ENCODE results near the gene SSPN.

DNA sequence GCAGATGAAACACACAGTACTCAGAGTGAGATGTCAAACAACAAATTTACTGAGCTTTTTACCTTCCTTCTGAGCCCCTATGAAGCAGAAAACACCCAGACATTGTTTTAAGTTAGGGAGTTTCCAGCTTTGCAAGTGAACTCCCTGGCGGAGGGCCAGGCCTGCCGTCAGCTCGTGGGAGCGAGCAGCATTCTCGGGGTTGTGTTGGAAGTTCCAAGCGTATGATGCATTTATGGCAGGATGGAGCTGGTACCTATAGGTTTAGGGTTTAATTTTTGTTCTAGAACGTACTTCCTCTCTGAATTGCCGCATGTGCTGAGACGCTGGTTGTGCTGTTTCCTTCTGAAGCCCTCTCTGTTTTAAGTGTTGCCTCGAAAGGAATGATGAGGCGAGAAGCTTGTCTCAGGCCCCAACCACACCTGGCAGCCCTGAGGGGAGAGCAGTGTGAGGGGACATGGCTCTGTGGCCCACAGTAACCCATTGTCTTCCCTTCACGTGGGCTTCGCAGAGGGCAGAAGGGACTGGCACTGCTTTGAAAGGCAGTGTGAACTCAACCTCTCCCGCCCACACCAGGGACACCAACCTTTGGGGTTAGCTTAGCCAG lies 76.6 kb downstream of the SSPN start:
- TF ChIP-seq, protein P1, sequence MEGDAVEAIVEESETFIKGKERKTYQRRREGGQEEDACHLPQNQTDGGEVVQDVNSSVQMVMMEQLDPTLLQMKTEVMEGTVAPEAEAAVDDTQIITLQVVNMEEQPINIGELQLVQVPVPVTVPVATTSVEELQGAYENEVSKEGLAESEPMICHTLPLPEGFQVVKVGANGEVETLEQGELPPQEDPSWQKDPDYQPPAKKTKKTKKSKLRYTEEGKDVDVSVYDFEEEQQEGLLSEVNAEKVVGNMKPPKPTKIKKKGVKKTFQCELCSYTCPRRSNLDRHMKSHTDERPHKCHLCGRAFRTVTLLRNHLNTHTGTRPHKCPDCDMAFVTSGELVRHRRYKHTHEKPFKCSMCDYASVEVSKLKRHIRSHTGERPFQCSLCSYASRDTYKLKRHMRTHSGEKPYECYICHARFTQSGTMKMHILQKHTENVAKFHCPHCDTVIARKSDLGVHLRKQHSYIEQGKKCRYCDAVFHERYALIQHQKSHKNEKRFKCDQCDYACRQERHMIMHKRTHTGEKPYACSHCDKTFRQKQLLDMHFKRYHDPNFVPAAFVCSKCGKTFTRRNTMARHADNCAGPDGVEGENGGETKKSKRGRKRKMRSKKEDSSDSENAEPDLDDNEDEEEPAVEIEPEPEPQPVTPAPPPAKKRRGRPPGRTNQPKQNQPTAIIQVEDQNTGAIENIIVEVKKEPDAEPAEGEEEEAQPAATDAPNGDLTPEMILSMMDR (IDR thresholded peaks at IDR 0.05; ENCODE audit: borderline replicate concordance, extremely low read depth, low read length, poor library complexity, severe bottlenecking) = no peak
- no peak for TF ChIP-seq EZH2 (IDR thresholded peaks at IDR 0.05; ENCODE audit: borderline replicate concordance, low read depth, low read length, severe bottlenecking)
